HepG2 (cell line): ENCODE measurements around the gene HAGH. TPM values are rescaled to one million over a fixed set of nuclear protein-coding genes. Genes with fewer than 3 reads are reported as not detected.

Source experiments
- AGO1 ChIP-seq: fragments of 200-400 bp; formaldehyde crosslinking; IDR thresholded peaks from 2 replicates; pipeline ENCODE4 v1.6.1; 2017; ENCODE audit warnings: mild to moderate bottlenecking, low read depth, low read length, moderate library complexity; ENCODE audit not compliant: poor library complexity, severe bottlenecking
- FIP1L1 ChIP-seq: fragments of 200-400 bp; formaldehyde crosslinking; IDR thresholded peaks from 2 replicates; pipeline ENCODE4 v1.6.1; 2018; ENCODE audit warnings: low read depth, mild to moderate bottlenecking, low read length, moderate library complexity, borderline replicate concordance; ENCODE audit not compliant: insufficient read depth
- GABPA ChIP-seq, 2 experiments: IDR thresholded peaks; 2 replicates each; pipeline ENCODE4 v1.6.1; 2011 to 2016; ENCODE audit warnings: low read depth in 2 of 2, low read length in 1 of 2, missing biosample characterization in 1 of 2, missing genetic modification characterization in 1 of 2
- HIVEP1 ChIP-seq: sonication (generic); formaldehyde crosslinking; IDR thresholded peaks from 2 replicates; pipeline ENCODE4 v1.4.0; 2020; ENCODE audit warnings: mild to moderate bottlenecking, missing genetic modification reagents
- KDM5A ChIP-seq: fragments of 200-600 bp; sonication (generic); IDR thresholded peaks from 2 replicates; pipeline ENCODE4 v1.7.0; 2018; ENCODE audit warnings: antibody characterized with exemption, mild to moderate bottlenecking, low read length, borderline replicate concordance
- KMT2A ChIP-seq: sonication (generic); formaldehyde crosslinking; IDR thresholded peaks from 2 replicates; pipeline ENCODE4 v1.4.0; 2020; ENCODE audit warnings: missing genetic modification reagents
- MAFF ChIP-seq: IDR thresholded peaks from 2 replicates; pipeline ENCODE4 v1.6.1; 2011; ENCODE audit warnings: low read depth, low read length, improper control_type of control experiment
- MTF1 ChIP-seq: sonication (generic); formaldehyde crosslinking; IDR thresholded peaks from 2 replicates; pipeline ENCODE4 v1.5.0; 2020; ENCODE audit warnings: missing genetic modification reagents
- NCOA1 ChIP-seq: sonication (generic); formaldehyde crosslinking; IDR thresholded peaks from 2 replicates; pipeline ENCODE4 v1.9.0; 2021; ENCODE audit warnings: missing genetic modification reagents
- NKX3-1 ChIP-seq: sonication (generic); formaldehyde crosslinking; IDR thresholded peaks from 2 replicates; pipeline ENCODE4 v1.5.0; 2020; ENCODE audit warnings: missing genetic modification reagents
- NR3C1 ChIP-seq: sonication (generic); formaldehyde crosslinking; IDR thresholded peaks from 2 replicates; pipeline ENCODE4 v1.4.0; 2020; ENCODE audit warnings: missing genetic modification reagents
- PTBP1 ChIP-seq: fragments of 200-400 bp; formaldehyde crosslinking; IDR thresholded peaks from 2 replicates; pipeline ENCODE4 v1.6.1; 2018; ENCODE audit warnings: low read length, low read depth; ENCODE audit not compliant: poor library complexity, severe bottlenecking
- SOX13 ChIP-seq, 3 experiments: fragments of 450-650 bp in 1 of 3; sonication (generic) in 1 of 3; formaldehyde crosslinking in 1 of 3; IDR thresholded peaks in 2 of 3; conservative IDR thresholded peaks in 1 of 3; 2 replicates each; pipeline versions ENCODE4 v1.5.0 to v1.6.1; 2016 to 2020; ENCODE audit warnings: antibody characterized with exemption in 1 of 3, mild to moderate bottlenecking in 1 of 3, missing compliant biosample characterization in 1 of 3, missing genetic modification reagents in 1 of 3, moderate library complexity in 1 of 3
- YEATS2 ChIP-seq: sonication (generic); formaldehyde crosslinking; IDR thresholded peaks from 2 replicates; pipeline ENCODE4 v1.4.0; 2020; ENCODE audit warnings: missing genetic modification reagents, borderline replicate concordance
- ZFP90 ChIP-seq: sonication (generic); formaldehyde crosslinking; IDR thresholded peaks from 2 replicates; pipeline ENCODE4 v1.8.0; 2022; ENCODE audit warnings: missing genetic modification reagents, mild to moderate bottlenecking, inconsistent platforms, borderline replicate concordance
- ZFY ChIP-seq: sonication (generic); formaldehyde crosslinking; IDR thresholded peaks from 2 replicates; pipeline ENCODE4 v1.4.0; 2020; ENCODE audit warnings: missing genetic modification reagents
- ZMYM3 ChIP-seq: sonication (generic); formaldehyde crosslinking; IDR thresholded peaks from 2 replicates; pipeline ENCODE4 v1.5.1; 2020; ENCODE audit warnings: mild to moderate bottlenecking, missing genetic modification reagents
- ZNF17 ChIP-seq: sonication (generic); formaldehyde crosslinking; IDR thresholded peaks from 2 replicates; pipeline ENCODE4 v1.5.0; 2020; ENCODE audit warnings: mild to moderate bottlenecking, missing genetic modification reagents
- ZNF761 ChIP-seq: sonication (generic); formaldehyde crosslinking; conservative IDR thresholded peaks from 2 replicates; pipeline ENCODE4 v1.4.0; 2020; ENCODE audit warnings: mild to moderate bottlenecking, missing genetic modification reagents
- polyA plus RNA-seq, 8 experiments: library from polyadenylated mRNA; depleted of rRNA in 3 of 8; stranded (reverse) in 7 of 8; unstranded in 1 of 8; fragments of >200 nt; fragmentation: Illumina TruSeq in 4 of 8; extraction: Trizol in 4 of 8; gene quantifications; 2 replicates each; pipeline versions ENCODE4 v1.2.1 to v1.2.3, GENCODE V29; 2011 to 2016; ENCODE audit warnings: low read depth in 4 of 8, missing spikeins in 1 of 8, mixed read lengths in 1 of 8; ENCODE audit not compliant: insufficient read depth in 1 of 8
- total RNA-seq, 5 experiments: library from RNA; depleted of rRNA; stranded (reverse); fragments of >200 nt; fragmentation: Illumina TruSeq; extraction: Trizol; gene quantifications; 2 replicates each; pipeline ENCODE4 v1.2.3, GENCODE V29; 2016; ENCODE audit warnings: low read depth in 1 of 5
- TF ChIP-seq, protein P1 (sequence below): sonication (generic); formaldehyde crosslinking; IDR thresholded peaks from 2 replicates; pipeline ENCODE4 v1.9.0; 2022; ENCODE audit warnings: low read depth, missing genetic modification reagents
- TF ChIP-seq, protein P2 (sequence below): conservative IDR thresholded peaks from 2 replicates; pipeline ENCODE4 v1.6.1; 2018; ENCODE audit warnings: missing genetic modification reagents
- TF ChIP-seq, protein P3 (sequence below): sonication (generic); formaldehyde crosslinking; IDR thresholded peaks from 2 replicates; pipeline ENCODE4 v1.4.0; 2020; ENCODE audit warnings: mild to moderate bottlenecking, low read depth, missing genetic modification reagents
- TF ChIP-seq, protein P4 (sequence below): IDR thresholded peaks from 2 replicates; pipeline ENCODE4 v1.6.1; 2018; ENCODE audit warnings: missing genetic modification reagents, mild to moderate bottlenecking, missing compliant biosample characterization

The HAGH gene
- total and polyA plus RNA-seq, 2 of the 13 experiments (the other 11 are each of a cell fraction or from before 2014, with no cell fraction given): 70.4 to 95.4 TPM

DNA sequence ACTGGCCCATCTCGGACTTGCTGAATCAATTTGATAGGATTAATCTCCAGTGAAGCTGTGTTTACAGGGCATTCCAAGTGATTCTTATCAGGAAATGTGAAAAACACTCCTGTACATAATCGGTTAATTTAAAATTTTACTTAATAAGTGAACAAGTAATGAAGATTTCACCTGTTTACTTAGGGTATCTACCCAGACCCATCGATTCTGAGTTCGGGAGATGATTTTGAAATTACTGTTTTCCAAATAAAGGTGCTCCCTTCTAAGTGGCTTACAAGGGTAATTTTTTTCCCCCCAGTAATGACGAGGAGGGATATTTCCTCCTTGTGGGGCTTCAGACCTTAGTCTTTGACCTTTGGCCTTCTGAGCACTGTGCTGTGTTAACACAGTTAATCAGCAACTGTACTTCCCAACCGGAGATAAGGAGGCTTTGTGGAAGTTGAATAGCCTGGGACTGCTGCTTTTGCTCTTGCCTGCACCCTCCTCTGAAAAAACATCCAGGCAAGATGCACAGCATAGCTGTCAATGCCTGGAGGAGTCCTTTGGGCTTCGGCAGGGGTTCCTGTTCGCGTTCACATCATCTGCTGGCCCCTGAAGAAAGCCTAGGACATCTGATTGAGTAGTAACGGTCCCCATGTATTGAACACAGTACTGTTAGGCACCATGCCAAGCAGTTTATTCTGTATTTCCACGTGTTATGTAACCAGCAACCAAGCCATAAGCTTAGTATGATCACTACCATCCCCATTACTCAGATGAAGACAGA lies 2.2 kb upstream of the HAGH start (continued):
- TF ChIP-seq ZNF761 (CRISPR knock-in tag) (no peak), ZNF17 (CRISPR knock-in tag) (no peak), ZFP90 (CRISPR knock-in tag) (peak; percentile 43; the same call in 1 of the 2 replicates), PTBP1 (no peak), MTF1 (CRISPR knock-in tag) (no peak), ZMYM3 (peak; percentile 70), YEATS2 (CRISPR knock-in tag) (no peak), HIVEP1 (CRISPR knock-in tag) (no peak), FIP1L1 (no peak), NKX3-1 (CRISPR knock-in tag) (no peak), KDM5A (peak; percentile 53; the same call in 1 of the 2 replicates), GABPA (IDR thresholded peaks at IDR 0.05; ENCODE audit: low read depth, low read length) (no peak), GABPA (CRISPR knock-in tag; IDR thresholded peaks at IDR 0.05; ENCODE audit: low read depth) (peak; percentile 23; the same call in 1 of the 2 replicates), MAFF (no peak), NR3C1 (CRISPR knock-in tag) (no peak), NCOA1 (CRISPR knock-in tag) (no peak), AGO1 (no peak), KMT2A (CRISPR knock-in tag) (peak; percentile 58; the same call in 1 of the 2 replicates), ZFY (CRISPR knock-in tag) (peak; percentile 25), SOX13 (IDR thresholded peaks at IDR 0.05) (peak; percentile 33; the same call in 1 of the 2 replicates), SOX13 (CRISPR knock-in tag; conservative IDR thresholded peaks at IDR 0.05 in 1 of 2, IDR thresholded peaks at IDR 0.05 in 1 of 2) (peak in 1 of 2 experiments; percentile 74; a peak in 1 of 4 replicates)
- TF ChIP-seq, protein P1, sequence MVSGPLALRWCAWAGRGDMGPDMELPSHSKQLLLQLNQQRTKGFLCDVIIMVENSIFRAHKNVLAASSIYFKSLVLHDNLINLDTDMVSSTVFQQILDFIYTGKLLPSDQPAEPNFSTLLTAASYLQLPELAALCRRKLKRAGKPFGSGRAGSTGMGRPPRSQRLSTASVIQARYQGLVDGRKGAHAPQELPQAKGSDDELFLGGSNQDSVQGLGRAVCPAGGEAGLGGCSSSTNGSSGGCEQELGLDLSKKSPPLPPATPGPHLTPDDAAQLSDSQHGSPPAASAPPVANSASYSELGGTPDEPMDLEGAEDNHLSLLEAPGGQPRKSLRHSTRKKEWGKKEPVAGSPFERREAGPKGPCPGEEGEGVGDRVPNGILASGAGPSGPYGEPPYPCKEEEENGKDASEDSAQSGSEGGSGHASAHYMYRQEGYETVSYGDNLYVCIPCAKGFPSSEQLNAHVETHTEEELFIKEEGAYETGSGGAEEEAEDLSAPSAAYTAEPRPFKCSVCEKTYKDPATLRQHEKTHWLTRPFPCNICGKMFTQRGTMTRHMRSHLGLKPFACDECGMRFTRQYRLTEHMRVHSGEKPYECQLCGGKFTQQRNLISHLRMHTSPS (CRISPR knock-in tag): no peak
- TF ChIP-seq, protein P2, sequence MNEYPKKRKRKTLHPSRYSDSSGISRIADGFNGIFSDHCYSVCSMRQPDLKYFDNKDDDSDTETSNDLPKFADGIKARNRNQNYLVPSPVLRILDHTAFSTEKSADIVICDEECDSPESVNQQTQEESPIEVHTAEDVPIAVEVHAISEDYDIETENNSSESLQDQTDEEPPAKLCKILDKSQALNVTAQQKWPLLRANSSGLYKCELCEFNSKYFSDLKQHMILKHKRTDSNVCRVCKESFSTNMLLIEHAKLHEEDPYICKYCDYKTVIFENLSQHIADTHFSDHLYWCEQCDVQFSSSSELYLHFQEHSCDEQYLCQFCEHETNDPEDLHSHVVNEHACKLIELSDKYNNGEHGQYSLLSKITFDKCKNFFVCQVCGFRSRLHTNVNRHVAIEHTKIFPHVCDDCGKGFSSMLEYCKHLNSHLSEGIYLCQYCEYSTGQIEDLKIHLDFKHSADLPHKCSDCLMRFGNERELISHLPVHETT (CRISPR knock-in tag): no peak
- TF ChIP-seq, protein P3, sequence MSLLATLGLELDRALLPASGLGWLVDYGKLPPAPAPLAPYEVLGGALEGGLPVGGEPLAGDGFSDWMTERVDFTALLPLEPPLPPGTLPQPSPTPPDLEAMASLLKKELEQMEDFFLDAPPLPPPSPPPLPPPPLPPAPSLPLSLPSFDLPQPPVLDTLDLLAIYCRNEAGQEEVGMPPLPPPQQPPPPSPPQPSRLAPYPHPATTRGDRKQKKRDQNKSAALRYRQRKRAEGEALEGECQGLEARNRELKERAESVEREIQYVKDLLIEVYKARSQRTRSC (CRISPR knock-in tag): no peak
- TF ChIP-seq, protein P4, sequence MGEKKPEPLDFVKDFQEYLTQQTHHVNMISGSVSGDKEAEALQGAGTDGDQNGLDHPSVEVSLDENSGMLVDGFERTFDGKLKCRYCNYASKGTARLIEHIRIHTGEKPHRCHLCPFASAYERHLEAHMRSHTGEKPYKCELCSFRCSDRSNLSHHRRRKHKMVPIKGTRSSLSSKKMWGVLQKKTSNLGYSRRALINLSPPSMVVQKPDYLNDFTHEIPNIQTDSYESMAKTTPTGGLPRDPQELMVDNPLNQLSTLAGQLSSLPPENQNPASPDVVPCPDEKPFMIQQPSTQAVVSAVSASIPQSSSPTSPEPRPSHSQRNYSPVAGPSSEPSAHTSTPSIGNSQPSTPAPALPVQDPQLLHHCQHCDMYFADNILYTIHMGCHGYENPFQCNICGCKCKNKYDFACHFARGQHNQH (CRISPR knock-in tag): peak; percentile 89
